AG04450 (cell line): ENCODE measurements around the gene SLAMF9. TPM values are rescaled to one million over a fixed set of nuclear protein-coding genes. Genes with fewer than 3 reads are reported as not detected.

ENCODE experiments used
- CTCF ChIA-PET: fragments of 300-600, 350-600 bp; formaldehyde crosslinking; extraction: SDS; loops from one replicate; lab custom pipeline; 2022; ENCODE audit warnings: antibody characterized with exemption, inconsistent platforms; lab: Charles Lee
- POLR2A ChIA-PET: fragments of 350-600 bp; formaldehyde crosslinking; extraction: SDS; loops from one replicate; lab custom pipeline; 2021; ENCODE audit warnings: antibody characterized with exemption, inconsistent platforms; lab: Yijun Ruan, JAX
- DNase-seq: peaks from one replicate; pipeline ENCODE4 v3.0.0-alpha.2; 2011; ENCODE audit warnings: low read depth, low spot score
- H3K27ac ChIP-seq: one replicate; pipeline ENCODE4 v1.5.1; 2012; ENCODE audit warnings: low read depth, low read length, control low read depth
- H3K27me3 ChIP-seq: one replicate; pipeline ENCODE4 v1.6.0; 2012; ENCODE audit warnings: low read length; ENCODE audit not compliant: control insufficient read depth, insufficient read depth
- H3K4me3 ChIP-seq: 2 replicates; pipeline ENCODE4 v1.5.1; 2011; ENCODE audit warnings: mild to moderate bottlenecking, low read depth, low read length, control low read depth
- H3K9me3 ChIP-seq: 2 replicates; pipeline ENCODE4 v1.5.1; 2012; ENCODE audit warnings: low read length; ENCODE audit not compliant: control insufficient read depth, insufficient read depth
- polyA plus RNA-seq: library from polyadenylated mRNA; depleted of rRNA; stranded (reverse); fragments of >200 nt; gene quantifications from 2 replicates; pipeline ENCODE4 v1.2.3, GENCODE V29; 2011
- TF ChIP-seq, protein P1 (sequence below): IDR thresholded peaks from 2 replicates; pipeline ENCODE4 v1.5.1; 2011; ENCODE audit warnings: low read depth, low read length, control low read depth, inconsistent platforms

Gene SLAMF9
- polyA plus RNA-seq, 1 experiment, result not detected

- CTCF ChIA-PET, result interaction anchor here (1.0 to 2.9 kb wide), 4 partner anchors 15 to 120 kb away, joined by 3 to 12 read pairs (median 4); no protein-coding TSS in a partner anchor
- POLR2A ChIA-PET, result no interaction called here
- TF ChIP-seq, protein P1, sequence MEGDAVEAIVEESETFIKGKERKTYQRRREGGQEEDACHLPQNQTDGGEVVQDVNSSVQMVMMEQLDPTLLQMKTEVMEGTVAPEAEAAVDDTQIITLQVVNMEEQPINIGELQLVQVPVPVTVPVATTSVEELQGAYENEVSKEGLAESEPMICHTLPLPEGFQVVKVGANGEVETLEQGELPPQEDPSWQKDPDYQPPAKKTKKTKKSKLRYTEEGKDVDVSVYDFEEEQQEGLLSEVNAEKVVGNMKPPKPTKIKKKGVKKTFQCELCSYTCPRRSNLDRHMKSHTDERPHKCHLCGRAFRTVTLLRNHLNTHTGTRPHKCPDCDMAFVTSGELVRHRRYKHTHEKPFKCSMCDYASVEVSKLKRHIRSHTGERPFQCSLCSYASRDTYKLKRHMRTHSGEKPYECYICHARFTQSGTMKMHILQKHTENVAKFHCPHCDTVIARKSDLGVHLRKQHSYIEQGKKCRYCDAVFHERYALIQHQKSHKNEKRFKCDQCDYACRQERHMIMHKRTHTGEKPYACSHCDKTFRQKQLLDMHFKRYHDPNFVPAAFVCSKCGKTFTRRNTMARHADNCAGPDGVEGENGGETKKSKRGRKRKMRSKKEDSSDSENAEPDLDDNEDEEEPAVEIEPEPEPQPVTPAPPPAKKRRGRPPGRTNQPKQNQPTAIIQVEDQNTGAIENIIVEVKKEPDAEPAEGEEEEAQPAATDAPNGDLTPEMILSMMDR, result no peak
- Histone ChIP-seq H3K4me3 (no peak overlapping the region), H3K27me3 (no peaks in the 10 kb centered on the region), H3K9me3 (no peaks in the 10 kb centered on the region), H3K27ac (no peak overlapping the region)
- no peak for DNase-seq
Observed at GRCh38 chr1:159919236-159919865, 34.7 kb downstream of the SLAMF9 start.

DNA sequence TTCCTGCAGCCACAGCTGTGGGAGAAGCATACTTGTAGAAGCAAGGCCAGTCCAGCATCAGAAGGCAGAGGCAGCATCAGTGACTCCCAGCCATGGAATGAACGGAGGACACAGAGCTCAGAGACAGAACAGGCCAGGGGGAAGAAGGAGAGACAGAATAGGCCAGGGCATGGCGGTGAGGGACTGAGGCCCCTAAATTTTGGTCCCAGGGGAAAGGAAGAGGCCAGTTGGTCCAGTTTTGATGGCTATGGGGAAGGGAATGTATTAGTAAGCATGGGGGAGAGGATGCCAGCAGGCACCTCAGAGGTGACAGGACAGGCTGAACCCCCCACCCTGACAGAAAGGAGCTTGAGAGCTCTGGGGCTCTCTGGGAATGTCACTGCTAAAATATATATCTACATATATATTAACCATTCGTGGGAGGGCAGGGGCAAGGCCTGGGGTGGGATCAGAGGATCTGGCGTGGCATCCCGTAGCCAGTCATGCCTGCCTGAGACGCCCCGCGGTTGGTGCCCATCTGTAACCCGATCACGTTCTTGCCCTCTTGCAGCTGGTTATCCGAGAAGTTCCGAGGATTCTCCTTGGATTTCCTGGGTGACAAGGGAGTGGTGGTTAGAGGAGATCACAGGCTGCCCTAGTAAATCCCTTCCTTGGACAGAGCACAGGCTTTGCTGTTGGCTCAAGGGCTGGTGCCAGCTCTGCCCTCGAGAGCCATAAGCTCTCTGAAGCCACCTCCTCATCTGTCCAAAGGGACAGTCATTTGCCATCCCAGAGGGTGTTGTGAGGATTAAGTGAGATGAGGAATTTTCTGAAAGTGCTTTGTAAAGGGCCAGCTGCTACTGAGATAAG is 35.5 kb downstream of the SLAMF9 start:
- TF ChIP-seq, protein P1, result no peak
- CTCF ChIA-PET, result interaction anchor here (0.6 to 2.9 kb wide), 3 partner anchors 21 to 119 kb away, joined by 3 to 12 read pairs (median 6); no protein-coding TSS in a partner anchor
- POLR2A ChIA-PET, result no interaction called here
- H3K27me3 ChIP-seq, result no peaks in the 10 kb centered on the region
- no peak overlapping the region for H3K4me3 ChIP-seq
- no peak for DNase-seq
- peak overlapping the region; percentile 65 for H3K27ac ChIP-seq
- H3K9me3 ChIP-seq, result no peaks in the 10 kb centered on the region

- Histone ChIP-seq H3K27me3 (no peaks in the 10 kb centered on the region), H3K27ac (peak overlapping the region; percentile 31), H3K4me3 (no peak overlapping the region), H3K9me3 (no peaks in the 10 kb centered on the region)
- POLR2A ChIA-PET, result no interaction called here
- TF ChIP-seq, protein P1, result no peak
- CTCF ChIA-PET, result interaction anchor here (2.5 to 2.9 kb wide), 2 partner anchors 90 kb away, joined by 12 to 14 read pairs; no protein-coding TSS in a partner anchor
- DNase-seq, result no peak
Observed at GRCh38 chr1:159917533-159918351, 36.3 kb downstream of the SLAMF9 start.

GRCh38 chr1:159916242-159917051 is 37.6 kb downstream of the SLAMF9 start:
- CTCF ChIA-PET, result interaction anchor here (0.6 to 2.5 kb wide), 8 partner anchors 9 to 277 kb away, joined by 3 to 14 read pairs (median 5); partner anchors contain the start of gene TAGLN2
- POLR2A ChIA-PET, result interaction anchor here (1.7 kb wide), 1 partner anchor 9 kb away, joined by 8 read pairs; the partner anchor contains the start of gene TAGLN2

More at GRCh38 chr1:159916242-159917051, 37.6 kb downstream of the SLAMF9 start:
- no peak for DNase-seq
- H3K27me3 ChIP-seq, result no peaks in the 10 kb centered on the region
- peak overlapping the region; percentile 73 for H3K27ac ChIP-seq
- H3K9me3 ChIP-seq, result no peaks in the 10 kb centered on the region
- TF ChIP-seq, protein P1, result no peak
- H3K4me3 ChIP-seq, result no peak overlapping the region
